Measurements from ENCODE around the gene FOLR1.
"Not testable (repeated sequence)": the region's sequence is repeated elsewhere in the genome, so short reads cannot be mapped to it uniquely, and the experiment has no call there.

FOLR1 gene

DNA sequence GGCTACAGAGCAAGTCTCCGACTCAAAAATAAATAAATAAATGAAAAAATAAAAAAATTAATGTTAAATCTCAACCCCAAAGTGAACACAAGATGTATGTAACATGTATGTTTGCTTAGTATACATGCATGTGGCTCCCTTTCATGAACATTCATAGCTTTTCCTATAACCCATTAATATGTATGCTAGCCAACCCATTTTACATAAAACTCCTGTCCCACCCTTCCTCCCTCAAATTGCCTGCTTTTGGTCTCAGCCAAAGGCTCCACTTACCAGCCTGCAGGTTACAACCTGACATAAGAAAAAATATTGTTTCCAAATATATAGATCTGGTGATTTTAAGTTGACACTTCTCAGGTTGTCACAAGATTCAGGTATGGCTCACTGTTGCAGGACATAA is 3.7 kb upstream of the FOLR1 start:
- no peak for FAIRE-seq

GRCh38 chr11:72189455-72190250 is 2.3 kb upstream of the FOLR1 start:
- no peak for FAIRE-seq

- FAIRE-seq, result no peak
These were observed 1.3 kb upstream of the FOLR1 start for GRCh38 chr11:72190631-72191071.

DNA sequence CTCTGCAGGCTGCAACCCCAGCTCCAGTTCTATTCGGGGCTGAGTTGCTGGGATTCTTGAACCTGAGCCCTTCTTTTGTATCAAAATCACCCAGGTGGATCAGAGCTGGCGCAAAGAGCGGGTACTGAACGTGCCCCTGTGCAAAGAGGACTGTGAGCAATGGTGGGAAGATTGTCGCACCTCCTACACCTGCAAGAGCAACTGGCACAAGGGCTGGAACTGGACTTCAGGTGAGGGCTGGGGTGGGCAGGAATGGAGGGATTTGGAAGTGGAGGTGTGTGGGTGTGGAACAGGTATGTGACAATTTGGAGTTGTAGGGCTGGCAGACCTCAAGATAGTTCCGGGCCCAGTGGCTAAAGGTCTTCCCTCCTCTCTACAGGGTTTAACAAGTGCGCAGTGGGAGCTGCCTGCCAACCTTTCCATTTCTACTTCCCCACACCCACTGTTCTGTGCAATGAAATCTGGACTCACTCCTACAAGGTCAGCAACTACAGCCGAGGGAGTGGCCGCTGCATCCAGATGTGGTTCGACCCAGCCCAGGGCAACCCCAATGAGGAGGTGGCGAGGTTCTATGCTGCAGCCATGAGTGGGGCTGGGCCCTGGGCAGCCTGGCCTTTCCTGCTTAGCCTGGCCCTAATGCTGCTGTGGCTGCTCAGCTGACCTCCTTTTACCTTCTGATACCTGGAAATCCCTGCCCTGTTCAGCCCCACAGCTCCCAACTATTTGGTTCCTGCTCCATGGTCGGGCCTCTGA is 3.8 kb downstream of the FOLR1 start:
- FAIRE-seq, result no peak

DNA sequence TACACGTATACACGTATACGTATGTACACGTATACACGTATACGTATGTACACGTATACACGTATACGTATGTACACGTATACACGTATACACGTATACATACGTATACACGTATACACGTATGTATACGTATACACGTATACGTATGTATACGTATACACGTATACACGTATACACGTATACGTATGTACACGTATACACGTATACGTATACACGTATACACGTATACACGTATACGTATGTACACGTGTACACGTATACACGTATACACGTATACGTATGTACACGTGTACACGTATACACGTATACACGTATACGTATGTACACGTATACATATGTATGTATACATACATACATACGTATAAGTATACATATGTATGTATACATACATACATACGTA is 9.5 kb downstream of the FOLR1 start:
- not testable (repeated sequence) for FAIRE-seq

GRCh38 chr11:72202571-72202970 is 10.6 kb downstream of the FOLR1 start:
- no peak for FAIRE-seq

DNA sequence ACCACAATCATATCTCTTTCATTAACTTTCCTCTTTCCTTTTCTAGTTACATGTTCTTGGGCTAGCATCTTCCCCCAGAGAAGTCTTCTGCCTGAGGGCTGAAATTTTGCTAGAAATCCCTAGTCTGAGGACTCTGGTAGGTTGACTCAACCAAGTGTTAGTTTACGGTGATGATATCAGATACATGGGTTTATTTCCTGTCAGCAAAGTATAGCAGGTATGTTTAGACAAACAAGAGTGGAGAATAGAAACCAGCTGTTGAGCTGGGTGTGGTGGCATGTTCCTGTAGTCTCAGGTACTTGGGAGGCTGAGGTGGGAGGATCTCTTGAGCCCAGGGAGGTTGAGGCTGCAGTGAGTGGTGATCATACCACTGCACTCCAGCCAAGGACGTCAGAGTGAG is 11.2 kb downstream of the FOLR1 start:
- no peak for FAIRE-seq

- FAIRE-seq, result no peak
These were observed 12.9 kb downstream of the FOLR1 start for GRCh38 chr11:72204886-72205285.

GRCh38 chr11:72206794-72207193 is 14.9 kb downstream of the FOLR1 start:
- FAIRE-seq, result not testable (repeated sequence)

- no peak for FAIRE-seq
These were observed 16.3 kb downstream of the FOLR1 start for GRCh38 chr11:72208281-72208680.

- FAIRE-seq, result no peak
These were observed 17.2 kb downstream of the FOLR1 start for GRCh38 chr11:72209101-72209500.

GRCh38 chr11:72216638-72217037 is 24.7 kb downstream of the FOLR1 start, which contains the start of gene FOLR2:
TSS of gene FOLR2 (plus strand) at chr11:72216794. CDS start at chr11:72218585, 1,791 bp downstream.
- no peak for FAIRE-seq

DNA sequence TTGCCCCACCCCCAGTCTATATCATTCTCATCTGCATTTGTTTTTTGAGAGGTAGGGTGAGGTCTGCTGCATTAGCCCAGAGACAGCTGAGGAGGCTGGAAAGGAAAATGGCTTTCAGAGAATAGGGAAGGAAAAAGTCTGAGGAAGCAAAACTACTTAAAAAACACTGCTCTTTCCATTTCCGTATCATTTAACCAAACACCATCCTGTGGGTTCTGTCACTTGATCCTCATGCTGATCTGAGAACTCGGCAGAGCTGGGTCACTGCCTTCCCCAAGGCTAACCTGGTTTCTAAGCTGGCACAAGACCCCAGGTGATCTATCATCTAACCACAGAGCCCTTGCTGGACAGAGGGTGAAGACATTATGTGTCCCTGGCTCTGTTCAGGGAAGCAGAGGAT is 25.9 kb downstream of the FOLR1 start:
- FAIRE-seq, result no peak

GRCh38 chr11:72218251-72218745 is 26.4 kb downstream of the FOLR1 start:
- no peak for FAIRE-seq

DNA sequence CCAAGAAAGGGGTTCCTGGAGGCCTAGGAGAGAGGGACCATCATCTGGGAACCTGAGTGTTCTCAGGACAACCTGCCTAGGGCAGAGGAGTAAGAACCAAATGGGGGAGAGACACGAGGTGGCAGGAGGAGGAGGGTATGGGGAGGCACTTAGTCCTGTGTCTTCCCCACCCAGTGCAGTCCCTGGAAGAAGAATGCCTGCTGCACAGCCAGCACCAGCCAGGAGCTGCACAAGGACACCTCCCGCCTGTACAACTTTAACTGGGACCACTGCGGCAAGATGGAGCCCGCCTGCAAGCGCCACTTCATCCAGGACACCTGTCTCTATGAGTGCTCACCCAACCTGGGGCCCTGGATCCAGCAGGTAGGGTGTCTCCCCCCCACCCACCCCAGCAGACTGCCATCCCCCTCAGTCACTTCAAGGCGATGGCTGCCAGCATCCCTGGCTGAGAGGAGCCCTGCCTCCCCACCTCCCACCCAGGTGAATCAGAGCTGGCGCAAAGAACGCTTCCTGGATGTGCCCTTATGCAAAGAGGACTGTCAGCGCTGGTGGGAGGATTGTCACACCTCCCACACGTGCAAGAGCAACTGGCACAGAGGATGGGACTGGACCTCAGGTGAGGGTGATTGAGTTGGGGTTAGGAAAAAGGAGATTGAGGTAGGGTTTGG is 28.9 kb downstream of the FOLR1 start:
- no peak for FAIRE-seq

- FAIRE-seq, result no peak
These were observed 29.6 kb downstream of the FOLR1 start for GRCh38 chr11:72221386-72222075.

DNA sequence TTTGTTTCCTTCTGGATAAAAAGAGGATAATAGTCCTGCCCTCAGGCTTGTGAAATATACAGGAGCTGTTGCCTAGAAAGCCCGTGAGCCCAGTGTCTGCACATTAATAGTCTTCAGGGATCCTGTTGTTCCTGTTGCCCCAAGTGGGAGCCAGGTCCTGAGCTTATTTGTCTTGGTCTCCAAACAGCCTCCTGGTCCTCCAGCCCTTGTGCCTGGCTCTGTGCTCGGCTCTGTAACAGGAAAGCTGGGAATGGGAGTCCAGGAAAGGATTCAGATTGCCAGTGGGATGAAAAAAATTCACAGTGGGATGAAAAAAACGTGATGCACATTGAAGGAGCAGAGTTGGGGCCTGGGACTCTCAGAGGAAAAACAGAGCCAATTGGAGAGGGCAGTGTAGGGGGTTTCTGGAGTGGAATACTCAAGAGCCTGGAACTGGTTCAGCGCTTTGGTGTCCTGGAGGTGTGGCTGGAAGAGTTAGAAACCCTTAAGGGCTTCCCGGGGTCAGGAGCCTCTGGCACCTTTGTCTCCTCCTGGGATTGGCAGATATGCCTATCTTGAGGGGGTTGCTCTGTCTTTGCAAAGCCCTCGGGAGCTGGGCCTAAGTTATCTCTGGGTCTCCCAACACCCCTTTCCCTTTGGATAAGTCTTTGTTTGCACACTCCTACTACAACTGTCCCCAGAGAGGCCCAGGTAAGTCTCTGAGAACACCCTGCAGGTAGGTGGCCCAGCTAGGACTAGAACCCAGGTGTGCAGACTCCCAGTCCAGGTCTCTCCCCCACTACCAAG is 30.4 kb downstream of the FOLR1 start:
- FAIRE-seq, result no peak

DNA sequence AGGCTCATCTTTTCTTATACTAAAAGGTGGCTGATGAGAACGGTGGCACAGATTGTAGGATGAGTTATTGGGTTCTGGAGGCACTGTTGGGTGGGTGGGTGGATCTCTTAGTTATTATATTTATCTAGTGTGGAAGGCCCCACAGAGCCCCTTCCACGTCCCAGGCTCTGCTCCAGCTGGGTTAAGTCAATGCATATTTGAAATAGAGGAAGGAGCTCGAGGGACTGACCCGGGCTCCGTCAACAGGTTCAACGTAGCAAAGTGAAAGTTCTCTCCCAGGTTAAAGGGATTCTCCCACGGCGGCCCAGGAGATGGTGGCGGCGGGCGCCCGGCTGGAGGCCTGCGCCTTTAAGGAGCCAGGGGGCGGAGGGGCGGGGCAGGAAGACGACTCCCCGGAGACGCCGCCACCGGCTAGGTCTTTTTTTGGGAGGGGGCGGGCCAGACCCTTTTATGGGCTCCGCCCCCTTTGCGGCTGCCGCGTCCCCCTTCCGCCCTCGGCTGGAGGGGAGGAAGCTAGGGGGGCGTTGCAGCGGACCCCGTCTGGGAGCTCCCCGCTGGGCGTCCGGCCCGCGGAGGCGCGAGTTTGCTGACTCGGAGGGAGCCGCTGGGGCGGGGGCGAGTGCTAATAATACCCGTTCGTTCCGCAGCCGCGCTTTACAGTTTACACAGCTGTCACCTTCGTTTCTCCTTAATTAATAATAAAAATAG is 31.1 kb downstream of the FOLR1 start:
- peak; percentile 95 for FAIRE-seq

DNA sequence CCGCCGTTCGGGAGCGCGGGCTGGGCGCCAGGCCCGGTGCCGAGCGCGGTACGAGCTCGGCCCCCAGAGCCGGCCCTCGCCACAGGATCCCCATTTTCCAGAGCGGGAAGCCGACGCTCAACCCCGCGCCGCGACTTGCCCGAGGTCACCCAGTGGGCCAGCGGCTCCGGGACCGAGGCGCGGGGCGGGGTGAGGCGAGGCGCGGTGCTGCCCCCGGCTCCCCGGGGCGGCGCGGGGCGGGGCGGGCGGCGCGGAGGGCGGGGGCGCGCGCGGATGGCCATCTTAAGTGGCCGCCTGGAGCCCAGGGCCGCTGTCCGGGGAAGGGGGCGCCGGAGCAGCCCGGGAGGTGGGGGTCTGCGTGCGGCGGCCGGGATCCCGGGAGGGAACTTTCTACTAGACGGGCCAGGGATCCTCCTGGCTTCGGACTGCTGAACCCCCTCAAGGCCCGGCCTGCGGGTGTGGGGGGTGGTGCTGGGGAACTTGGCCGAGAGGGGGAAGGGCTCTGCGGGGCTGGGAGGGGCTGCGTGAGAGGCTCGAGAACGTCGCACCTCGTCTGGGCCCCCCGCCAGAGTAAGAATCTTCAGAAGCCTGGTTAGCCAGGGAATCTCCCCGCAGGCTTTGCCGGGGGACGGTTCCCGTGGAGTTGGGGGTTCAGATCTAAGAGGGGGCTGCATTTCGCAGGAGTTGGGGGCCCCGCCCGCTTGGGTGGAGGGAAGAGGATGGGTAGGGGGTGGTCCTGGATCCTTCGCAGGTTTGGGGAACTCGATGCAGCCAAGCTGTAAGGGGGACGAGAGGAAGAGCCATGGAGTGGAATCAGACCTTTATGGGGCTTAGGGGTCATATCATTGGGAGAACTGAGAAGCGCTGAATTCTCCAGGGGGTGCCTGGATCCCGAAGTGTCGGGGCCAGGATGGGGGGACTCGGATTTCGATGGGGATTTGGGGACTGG is 31.9 kb downstream of the FOLR1 start:
- FAIRE-seq, result no peak
